HUES48 (cell line): ENCODE results near the gene B4GALT6.

Experiments used
- H3K27ac ChIP-seq: one replicate; pipeline ENCODE4 v1.7.0; 2013; ENCODE audit warnings: low read depth, low read length, inconsistent platforms
- H3K27me3 ChIP-seq: 2 replicates; pipeline ENCODE4 v1.6.1; 2013; ENCODE audit warnings: mild to moderate bottlenecking, low read length; ENCODE audit not compliant: control insufficient read depth, insufficient read depth
- H3K36me3 ChIP-seq: 2 replicates; pipeline ENCODE4 v1.6.1; 2013; ENCODE audit warnings: low read length; ENCODE audit not compliant: control insufficient read depth, insufficient read depth
- H3K4me1 ChIP-seq: 2 replicates; pipeline ENCODE4 v1.6.1; 2013; ENCODE audit warnings: mild to moderate bottlenecking, low read length; ENCODE audit not compliant: control insufficient read depth, insufficient read depth
- H3K4me3 ChIP-seq: 2 replicates; pipeline ENCODE4 v1.5.1; 2013; ENCODE audit warnings: mild to moderate bottlenecking, low read depth, low read length
- H3K9ac ChIP-seq: 2 replicates; pipeline ENCODE4 v1.6.1; 2013; ENCODE audit warnings: mild to moderate bottlenecking, low read depth, low read length, moderate library complexity
- H3K9me3 ChIP-seq: 2 replicates; pipeline ENCODE4 v1.6.1; 2013; ENCODE audit warnings: low read length; ENCODE audit not compliant: control insufficient read depth, insufficient read depth

Gene B4GALT6

GRCh38 chr18:31591113-31591512 lies 93.3 kb downstream of the B4GALT6 start:
- no peak overlapping the region for H3K27ac ChIP-seq
- no peaks in the 10 kb centered on the region for H3K27me3 ChIP-seq
- no peak overlapping the region for H3K9ac ChIP-seq
- no peaks in the 10 kb centered on the region for H3K36me3 ChIP-seq
- no peak overlapping the region for H3K4me3 ChIP-seq
- no peaks in the 10 kb centered on the region for H3K9me3 ChIP-seq
- no peaks in the 10 kb centered on the region for H3K4me1 ChIP-seq

GRCh38 chr18:31590570-31590969 lies 93.8 kb downstream of the B4GALT6 start:
- no peaks in the 10 kb centered on the region for H3K27me3 ChIP-seq
- no peaks in the 10 kb centered on the region for H3K9me3 ChIP-seq
- H3K36me3 ChIP-seq, result no peaks in the 10 kb centered on the region
- no peaks in the 10 kb centered on the region for H3K4me1 ChIP-seq
- H3K27ac ChIP-seq, result no peak overlapping the region
- no peak overlapping the region for H3K9ac ChIP-seq
- no peak overlapping the region for H3K4me3 ChIP-seq

GRCh38 chr18:31587529-31587928 lies 96.9 kb downstream of the B4GALT6 start:
- no peaks in the 10 kb centered on the region for H3K9me3 ChIP-seq
- H3K9ac ChIP-seq, result no peak overlapping the region
- H3K4me1 ChIP-seq, result no peaks in the 10 kb centered on the region
- H3K36me3 ChIP-seq, result no peaks in the 10 kb centered on the region
- peak overlapping the region; percentile 13 for H3K27ac ChIP-seq
- H3K27me3 ChIP-seq, result no peaks in the 10 kb centered on the region
- H3K4me3 ChIP-seq, result no peak overlapping the region

GRCh38 chr18:31586616-31587015 lies 97.8 kb downstream of the B4GALT6 start:
- Histone ChIP-seq H3K27ac (no peak overlapping the region), H3K9ac (no peak overlapping the region), H3K4me1 (peaks cover 3% of the 10 kb centered on the region; the same call in 1 of the 2 replicates), H3K36me3 (no peaks in the 10 kb centered on the region), H3K9me3 (no peaks in the 10 kb centered on the region), H3K4me3 (no peak overlapping the region), H3K27me3 (no peaks in the 10 kb centered on the region)

GRCh38 chr18:31585991-31586390 lies 98.4 kb downstream of the B4GALT6 start:
- Histone ChIP-seq H3K9ac (no peak overlapping the region), H3K4me3 (no peak overlapping the region), H3K4me1 (peaks cover 3% of the 10 kb centered on the region; the same call in 1 of the 2 replicates), H3K36me3 (no peaks in the 10 kb centered on the region), H3K9me3 (no peaks in the 10 kb centered on the region), H3K27me3 (no peaks in the 10 kb centered on the region), H3K27ac (no peak overlapping the region)

- H3K27ac ChIP-seq, result no peak overlapping the region
- H3K4me3 ChIP-seq, result no peak overlapping the region
- H3K9me3 ChIP-seq, result no peaks in the 10 kb centered on the region
- no peak overlapping the region for H3K9ac ChIP-seq
- H3K27me3 ChIP-seq, result no peaks in the 10 kb centered on the region
- peaks cover 3% of the 10 kb centered on the region; the same call in 1 of the 2 replicates for H3K4me1 ChIP-seq
- no peaks in the 10 kb centered on the region for H3K36me3 ChIP-seq
Measured at GRCh38 chr18:31583185-31583854, 101.1 kb downstream of the B4GALT6 start.

GRCh38 chr18:31581498-31582197 lies 102.7 kb downstream of the B4GALT6 start:
- H3K27me3 ChIP-seq, result no peaks in the 10 kb centered on the region
- H3K9me3 ChIP-seq, result no peaks in the 10 kb centered on the region
- no peak overlapping the region for H3K27ac ChIP-seq
- no peaks in the 10 kb centered on the region for H3K36me3 ChIP-seq
- no peak overlapping the region for H3K4me3 ChIP-seq
- H3K4me1 ChIP-seq, result peaks cover 3% of the 10 kb centered on the region; the same call in 1 of the 2 replicates
- no peak overlapping the region for H3K9ac ChIP-seq

GRCh38 chr18:31579375-31579774 lies 105.0 kb downstream of the B4GALT6 start:
- H3K27ac ChIP-seq, result no peak overlapping the region
- H3K36me3 ChIP-seq, result no peaks in the 10 kb centered on the region
- H3K4me1 ChIP-seq, result peaks cover 3% of the 10 kb centered on the region; the same call in 1 of the 2 replicates
- no peaks in the 10 kb centered on the region for H3K27me3 ChIP-seq
- H3K9me3 ChIP-seq, result no peaks in the 10 kb centered on the region
- H3K9ac ChIP-seq, result no peak overlapping the region
- H3K4me3 ChIP-seq, result no peak overlapping the region

- Histone ChIP-seq H3K27me3 (no peaks in the 10 kb centered on the region), H3K4me3 (no peak overlapping the region), H3K4me1 (peaks cover 3% of the 10 kb centered on the region; the same call in 1 of the 2 replicates), H3K9me3 (no peaks in the 10 kb centered on the region), H3K36me3 (no peaks in the 10 kb centered on the region), H3K9ac (no peak overlapping the region), H3K27ac (no peak overlapping the region)
Measured at GRCh38 chr18:31578126-31578525, 106.3 kb downstream of the B4GALT6 start.

GRCh38 chr18:31577195-31577594 lies 107.2 kb downstream of the B4GALT6 start:
- H3K9me3 ChIP-seq, result no peaks in the 10 kb centered on the region
- no peak overlapping the region for H3K27ac ChIP-seq

GRCh38 chr18:31576670-31577069 lies 107.7 kb downstream of the B4GALT6 start:
- Histone ChIP-seq H3K27ac (no peak overlapping the region), H3K4me1 (0 out of 2 replicates have a peak, but pooled peaks cover 3% of the 10 kb centered on the region), H3K36me3 (no peaks in the 10 kb centered on the region), H3K4me3 (no peak overlapping the region), H3K27me3 (no peaks in the 10 kb centered on the region), H3K9ac (no peak overlapping the region), H3K9me3 (no peaks in the 10 kb centered on the region)

More at GRCh38 chr18:31577195-31577594, 107.2 kb downstream of the B4GALT6 start:
- Histone ChIP-seq H3K4me3 (no peak overlapping the region), H3K9ac (no peak overlapping the region), H3K4me1 (peaks cover 3% of the 10 kb centered on the region; the same call in 1 of the 2 replicates), H3K36me3 (no peaks in the 10 kb centered on the region), H3K27me3 (no peaks in the 10 kb centered on the region)
